ENCODE results near the gene GLIS1.

The GLIS1 gene

GRCh38 chr1:53639251-53639763 lies 99.7 kb downstream of the GLIS1 start:
- no peak for TF ChIP-seq CTCF (IDR thresholded peaks at IDR 0.05; ENCODE audit: low read depth, low read length)
- no peak overlapping the region for H3K4me3 ChIP-seq (ENCODE audit: low read depth, low read length)

- TF ChIP-seq CTCF (IDR thresholded peaks at IDR 0.05; ENCODE audit: low read depth, low read length) = no peak
- no peak overlapping the region for H3K4me3 ChIP-seq (ENCODE audit: low read depth, low read length)
Observed at GRCh38 chr1:53638360-53639035, 100.5 kb downstream of the GLIS1 start.

GRCh38 chr1:53637511-53638359 lies 101.2 kb downstream of the GLIS1 start:
- TF ChIP-seq CTCF (IDR thresholded peaks at IDR 0.05; ENCODE audit: low read depth, low read length) = no peak
- H3K4me3 ChIP-seq (ENCODE audit: low read depth, low read length) = no peak overlapping the region

- no peak overlapping the region for H3K4me3 ChIP-seq (ENCODE audit: low read depth, low read length)
- TF ChIP-seq CTCF (IDR thresholded peaks at IDR 0.05; ENCODE audit: low read depth, low read length) = no peak
Observed at GRCh38 chr1:53636621-53637171, 102.3 kb downstream of the GLIS1 start.

GRCh38 chr1:53634571-53634979 lies 104.4 kb downstream of the GLIS1 start:
- no peak overlapping the region for H3K4me3 ChIP-seq (ENCODE audit: low read depth, low read length)
- no peak for TF ChIP-seq CTCF (IDR thresholded peaks at IDR 0.05; ENCODE audit: low read depth, low read length)

- no peak for TF ChIP-seq CTCF (IDR thresholded peaks at IDR 0.05; ENCODE audit: low read depth, low read length)
- no peak overlapping the region for H3K4me3 ChIP-seq (ENCODE audit: low read depth, low read length)
Observed at GRCh38 chr1:53633073-53633704, 105.8 kb downstream of the GLIS1 start.

Measured in WI38 (cell line).